ENCODE results near the gene L3MBTL3. TPM values are rescaled to one million over a fixed set of nuclear protein-coding genes. Genes with fewer than 3 reads are reported as not detected.
"Not testable (repeated sequence)": the region's sequence is repeated elsewhere in the genome, so short reads cannot be mapped to it uniquely, and the experiment has no call there.

Gene L3MBTL3
- total and polyA plus RNA-seq, 4 experiments from 2014 or later, result 2.6 to 44.1 (median 24.3) TPM

GRCh38 chr6:130164251-130164650, 145.9 kb downstream of the L3MBTL3 start:
- ChIA-PET POLR2A (ENCODE audit: partially characterized antibody) (interaction anchor here (1.4 kb wide), 1 partner anchor 14 kb away, joined by 3 read pairs; no protein-coding TSS in a partner anchor), CTCF (ENCODE audit: partially characterized antibody) (no interaction called here)
- Mint-ChIP-seq H3K9me3 (peaks cover 0 to 10% (median 7%) of the 10 kb centered on the region in 8 donors), H3K27me3 (no peaks in the 10 kb centered on the region), H3K4me1 (peaks cover 5 to 34% (median 27%) of the 10 kb centered on the region in 4 donors), H3K4me3 (no peak overlapping the region), H3K27ac (peak overlapping the region in 2 of 7 donors; percentile 20), H3K36me3 (peaks cover 54 to 68% of the 10 kb centered on the region in 2 donors)
- intact Hi-C loops (cut with micrococcal nuclease), result no loop called here
- Histone ChIP-seq H3K9me3 (ENCODE audit: control insufficient read depth in 1 of 2, low read length in 2 of 2) (no peaks in the 10 kb centered on the region), H3K4me1 (ENCODE audit: insufficient read depth, low read length) (no peaks in the 10 kb centered on the region), H3K36me3 (ENCODE audit: insufficient read depth, low read length) (no peaks in the 10 kb centered on the region), H3K27ac (ENCODE audit: low read depth, low read length) (no peak overlapping the region), H3K4me3 (ENCODE audit: low read length in 2 of 2) (no peak overlapping the region), H3K27me3 (ENCODE audit: insufficient read depth, low read length) (no peaks in the 10 kb centered on the region)
- DNase-seq, result no peak

- H3K4me3 ChIP-seq (ENCODE audit: low read length in 2 of 2), result no peak overlapping the region
- Mint-ChIP-seq H3K27me3 (no peaks in the 10 kb centered on the region), H3K4me1 (peaks cover 5 to 23% (median 21%) of the 10 kb centered on the region in 4 donors), H3K9me3 (peaks cover 9 to 28% (median 21%) of the 10 kb centered on the region in 8 donors), H3K36me3 (peaks cover 57 to 70% of the 10 kb centered on the region in 2 donors), H3K4me3 (no peak overlapping the region), H3K27ac (no peak overlapping the region)
- H3K27me3 ChIP-seq (ENCODE audit: insufficient read depth, low read length), result no peaks in the 10 kb centered on the region
- no peaks in the 10 kb centered on the region for H3K36me3 ChIP-seq (ENCODE audit: insufficient read depth, low read length)
- ChIA-PET POLR2A (ENCODE audit: partially characterized antibody) (interaction anchor here (1.5 kb wide), 1 partner anchor 19 kb away, joined by 3 read pairs; no protein-coding TSS in a partner anchor), CTCF (ENCODE audit: partially characterized antibody) (no interaction called here)
- no peak for DNase-seq
- H3K9me3 ChIP-seq (ENCODE audit: control insufficient read depth in 1 of 2, low read length in 2 of 2), result no peaks in the 10 kb centered on the region
- intact Hi-C loops (cut with micrococcal nuclease), result no loop called here
- H3K27ac ChIP-seq (ENCODE audit: low read depth, low read length), result no peak overlapping the region
- H3K4me1 ChIP-seq (ENCODE audit: insufficient read depth, low read length), result no peaks in the 10 kb centered on the region
Observed at GRCh38 chr6:130167655-130168054, 149.3 kb downstream of the L3MBTL3 start.

- Mint-ChIP-seq H3K4me1 (peaks cover 3 to 21% (median 19%) of the 10 kb centered on the region in 4 donors), H3K27ac (peak overlapping the region in 4 of 7 donors; percentile 33 to 72 (median 59)), H3K9me3 (peaks cover 7 to 31% (median 22%) of the 10 kb centered on the region in 8 donors), H3K36me3 (peaks cover 58 to 66% of the 10 kb centered on the region in 2 donors)
- H3K4me1 ChIP-seq (ENCODE audit: insufficient read depth, low read length); POLR2A ChIA-PET (ENCODE audit: partially characterized antibody); H3K9me3 ChIP-seq (ENCODE audit: control insufficient read depth in 1 of 2, low read length in 2 of 2); H3K4me3 Mint-ChIP-seq; H3K27ac ChIP-seq (ENCODE audit: low read depth, low read length); H3K36me3 ChIP-seq (ENCODE audit: insufficient read depth, low read length); H3K27me3 Mint-ChIP-seq; H3K4me3 ChIP-seq (ENCODE audit: low read length in 2 of 2); H3K27me3 ChIP-seq (ENCODE audit: insufficient read depth, low read length); CTCF ChIA-PET (ENCODE audit: partially characterized antibody); intact Hi-C loops (cut with micrococcal nuclease); DNase-seq: not testable (repeated sequence)
Observed at GRCh38 chr6:130170160-130170559, 151.8 kb downstream of the L3MBTL3 start.

- POLR2A ChIA-PET (ENCODE audit: partially characterized antibody), result interaction anchor here (1.4 kb wide), 1 partner anchor 10 kb away, joined by 5 read pairs; no protein-coding TSS in a partner anchor
- H3K4me3 ChIP-seq (ENCODE audit: low read length in 2 of 2); H3K27ac ChIP-seq (ENCODE audit: low read depth, low read length); H3K27me3 Mint-ChIP-seq; H3K9me3 ChIP-seq (ENCODE audit: control insufficient read depth in 1 of 2, low read length in 2 of 2); intact Hi-C loops (cut with micrococcal nuclease); H3K27ac Mint-ChIP-seq; H3K27me3 ChIP-seq (ENCODE audit: insufficient read depth, low read length); H3K36me3 ChIP-seq (ENCODE audit: insufficient read depth, low read length); DNase-seq; H3K4me3 Mint-ChIP-seq; H3K4me1 ChIP-seq (ENCODE audit: insufficient read depth, low read length): not testable (repeated sequence)
- Mint-ChIP-seq H3K9me3 (peaks cover 7 to 26% (median 22%) of the 10 kb centered on the region in 8 donors), H3K4me1 (peaks cover 5 to 11% (median 9%) of the 10 kb centered on the region in 4 donors), H3K36me3 (peaks cover 57 to 67% of the 10 kb centered on the region in 2 donors)
- CTCF ChIA-PET (ENCODE audit: partially characterized antibody), result interaction anchor here (0.6 kb wide), 1 partner anchor 218 kb away, joined by 3 read pairs; no protein-coding TSS in a partner anchor
Observed at GRCh38 chr6:130173377-130174004, 155.1 kb downstream of the L3MBTL3 start.

- no peak for DNase-seq
- Histone ChIP-seq H3K27me3 (ENCODE audit: insufficient read depth, low read length) (no peaks in the 10 kb centered on the region), H3K36me3 (ENCODE audit: insufficient read depth, low read length) (peaks cover 5% of the 10 kb centered on the region), H3K4me1 (ENCODE audit: insufficient read depth, low read length) (no peaks in the 10 kb centered on the region), H3K9me3 (ENCODE audit: control insufficient read depth in 1 of 2, low read length in 2 of 2) (no peaks in the 10 kb centered on the region), H3K4me3 (ENCODE audit: low read length in 2 of 2) (no peak overlapping the region), H3K27ac (ENCODE audit: low read depth, low read length) (no peak overlapping the region)
- H3K4me3 Mint-ChIP-seq, result no peak overlapping the region
- H3K4me1 Mint-ChIP-seq, result peaks cover 7 to 15% (median 9%) of the 10 kb centered on the region in 4 donors
- H3K36me3 Mint-ChIP-seq, result peaks cover 61 to 71% of the 10 kb centered on the region in 2 donors
- H3K27ac Mint-ChIP-seq, result peak overlapping the region in 1 of 7 donors; percentile 77
- no peaks in the 10 kb centered on the region for H3K27me3 Mint-ChIP-seq
- peaks cover 3 to 19% (median 14%) of the 10 kb centered on the region in 8 donors for H3K9me3 Mint-ChIP-seq
- intact Hi-C loops (cut with micrococcal nuclease), result no loop called here
- ChIA-PET POLR2A (ENCODE audit: partially characterized antibody) (no interaction called here), CTCF (ENCODE audit: partially characterized antibody) (no interaction called here)
Observed at GRCh38 chr6:130176378-130176777, 158.0 kb downstream of the L3MBTL3 start.

GRCh38 chr6:130178692-130179091, 160.3 kb downstream of the L3MBTL3 start:
- no peak for DNase-seq
- Histone ChIP-seq H3K27ac (ENCODE audit: low read depth, low read length) (no peak overlapping the region), H3K4me3 (ENCODE audit: low read length in 2 of 2) (no peak overlapping the region), H3K27me3 (ENCODE audit: insufficient read depth, low read length) (no peaks in the 10 kb centered on the region), H3K36me3 (ENCODE audit: insufficient read depth, low read length) (peaks cover 15% of the 10 kb centered on the region), H3K4me1 (ENCODE audit: insufficient read depth, low read length) (peaks cover 8% of the 10 kb centered on the region), H3K9me3 (ENCODE audit: control insufficient read depth in 1 of 2, low read length in 2 of 2) (no peaks in the 10 kb centered on the region)
- Mint-ChIP-seq H3K4me3 (no peak overlapping the region), H3K27ac (peak overlapping the region in 1 of 7 donors; percentile 25), H3K9me3 (peaks cover 0 to 3% (median 0%) of the 10 kb centered on the region in 8 donors), H3K4me1 (peaks cover 13 to 27% (median 19%) of the 10 kb centered on the region in 4 donors), H3K36me3 (peaks cover 62 to 67% of the 10 kb centered on the region in 2 donors), H3K27me3 (no peaks in the 10 kb centered on the region)
- CTCF ChIA-PET (ENCODE audit: partially characterized antibody), result interaction anchor here (1.8 kb wide), 1 partner anchor 9 kb away, joined by 4 read pairs; no protein-coding TSS in a partner anchor
- intact Hi-C loops (cut with micrococcal nuclease), result no loop called here
- POLR2A ChIA-PET (ENCODE audit: partially characterized antibody), result interaction anchor here (2.5 kb wide), 1 partner anchor 47 kb away, joined by 11 read pairs; no protein-coding TSS in a partner anchor

- POLR2A ChIA-PET (ENCODE audit: partially characterized antibody), result interaction anchor here (0.6 to 7.8 kb wide), 3 partner anchors 21 to 419 kb away, joined by 4 to 64 read pairs (median 19); no protein-coding TSS in a partner anchor
- Mint-ChIP-seq H3K4me1 (peaks cover 31 to 51% (median 40%) of the 10 kb centered on the region in 4 donors), H3K27ac (peak overlapping the region in 5 of 7 donors; percentile 36 to 93 (median 65)), H3K9me3 (peaks cover 0 to 1% (median 0%) of the 10 kb centered on the region in 8 donors), H3K4me3 (no peak overlapping the region), H3K36me3 (peaks cover 48 to 55% of the 10 kb centered on the region in 2 donors), H3K27me3 (no peaks in the 10 kb centered on the region)
- Histone ChIP-seq H3K36me3 (ENCODE audit: insufficient read depth, low read length) (peaks cover 10% of the 10 kb centered on the region), H3K4me3 (ENCODE audit: low read length in 2 of 2) (no peak overlapping the region), H3K9me3 (ENCODE audit: control insufficient read depth in 1 of 2, low read length in 2 of 2) (no peaks in the 10 kb centered on the region), H3K27ac (ENCODE audit: low read depth, low read length) (no peak overlapping the region), H3K4me1 (ENCODE audit: insufficient read depth, low read length) (peaks cover 30% of the 10 kb centered on the region), H3K27me3 (ENCODE audit: insufficient read depth, low read length) (no peaks in the 10 kb centered on the region)
- intact Hi-C loops (cut with micrococcal nuclease), result no loop called here
- DNase-seq, result no peak
- CTCF ChIA-PET (ENCODE audit: partially characterized antibody), result interaction anchor here (0.9 to 4.2 kb wide), 5 partner anchors 8 to 100 kb away, joined by 3 to 22 read pairs (median 3); partner anchors contain the start of gene SAMD3
Observed at GRCh38 chr6:130182466-130182865, 164.1 kb downstream of the L3MBTL3 start.
